Motor neuron (in vitro differentiated cells): ENCODE results near the gene DEFB116. TPM values are rescaled to one million over a fixed set of nuclear protein-coding genes. Genes with fewer than 3 reads are reported as not detected.
"Not testable (repeated sequence)": the region's sequence is repeated elsewhere in the genome, so short reads cannot be mapped to it uniquely, and the experiment has no call there.

Experiments used
- ATAC-seq, 8 experiments: fragments of 200-7000 bp; cut with Tn5 transposase; replicated peaks in 6 of 8; 2 replicates each; pipeline ENCODE4 v1.8.0; 2021; ENCODE audit warnings: mild to moderate bottlenecking in 8 of 8, moderate library complexity in 8 of 8
- H3K27ac ChIP-seq, 2 donors: fragments of 250-450 bp; sonication (Bioruptor Pico); 2 replicates each; pipeline ENCODE4 v1.9.0; 2021; ENCODE audit warnings: antibody characterized with exemption in 2 of 2, mild to moderate bottlenecking in 2 of 2, moderate library complexity in 1 of 2
- H3K4me1 ChIP-seq, 2 donors: fragments of 250-450 bp; sonication (Bioruptor Pico); replicated peaks in 1 of 2; 2 replicates each; pipeline ENCODE4 v1.6.1; 2021; ENCODE audit warnings: antibody characterized with exemption in 2 of 2, mild to moderate bottlenecking in 2 of 2, moderate library complexity in 1 of 2
- H3K4me3 ChIP-seq, 5 donors: fragments of 250-450 bp; sonication (Bioruptor Pico); 2 replicates each; pipeline ENCODE4 v1.9.0; 2021; ENCODE audit warnings: antibody characterized with exemption in 5 of 5, mild to moderate bottlenecking in 5 of 5, moderate library complexity in 4 of 5
- WGBS, 10 experiments: fragments of 450-650 bp; shearing (Covaris generic); methylation state at CpG; one replicate each; pipeline ENCODE4 v1.0.0; 2022; 5-methylcytosine and 5-hydroxymethylcytosine counted together
- in situ Hi-C, 9 experiments: fragments of 400-800 bp; cut with MboI; loops; one replicate each; pipeline ENCODE4 v1.15.0; 2021; ENCODE audit warnings: low sequenced_read_pairs in 9 of 9, low pct_unique_long_range_greater_than_20kb in 2 of 9; ENCODE audit not compliant: unreplicated experiment in 9 of 9
- total RNA-seq, 8 experiments: library from RNA; unstranded; fragments of 300-600 nt; gene quantifications; 2 replicates each; pipeline versions ENCODE4 v1.2.3 to v1.2.4, GENCODE V29; 2022

DEFB116 gene
- total RNA-seq: not detected

GRCh38 chr20:31308535-31309162, at the start of gene DEFB116:
DEFB116 (minus strand) TSS chr20:31308585; CDS start chr20:31308585, 0 bp downstream.
- Histone ChIP-seq H3K4me3 (no peak within 1 kb of the TSS), H3K27ac (no peak within 1 kb of the TSS), H3K4me1 (no peaks in the 10 kb centered on the region)
- ATAC-seq: no peak
- WGBS, 10 experiments: 0 to 67% (median 28%) methylated on average over 1 to 8 of the region's 8 CpGs
- in situ Hi-C loops: no loop called here

GRCh38 chr20:31355981-31356380, 47.6 kb upstream of the DEFB116 start:
- Histone ChIP-seq H3K4me3 (no peak overlapping the region), H3K4me1 (no peaks in the 10 kb centered on the region), H3K27ac (no peak overlapping the region)
- in situ Hi-C loops: no loop called here
- no peak for ATAC-seq
- 0 to 57% (median 8%) methylated on average over 1 of the region's 1 CpG; no CpG with 5 or more reads in 2 of the 10 experiments for WGBS, 10 experiments

GRCh38 chr20:31341470-31341869, 33.1 kb upstream of the DEFB116 start:
- H3K4me3 ChIP-seq: no peak overlapping the region
- in situ Hi-C loops: no loop called here
- no peaks in the 10 kb centered on the region for H3K4me1 ChIP-seq
- ATAC-seq: no peak
- no peak overlapping the region for H3K27ac ChIP-seq

GRCh38 chr20:31330893-31331292, 22.5 kb upstream of the DEFB116 start:
- no peak overlapping the region for H3K27ac ChIP-seq
- H3K4me1 ChIP-seq: no peaks in the 10 kb centered on the region
- H3K4me3 ChIP-seq: no peak overlapping the region
- in situ Hi-C loops: no loop called here
- no peak for ATAC-seq

- H3K4me3 ChIP-seq: no peak overlapping the region
- ATAC-seq: no peak
Measured at GRCh38 chr20:31322504-31322903, 14.1 kb upstream of the DEFB116 start.

GRCh38 chr20:31284964-31285363, 23.4 kb downstream of the DEFB116 start:
- in situ Hi-C loops: loop anchor here in 1 of 9 experiments (25.0 kb wide), 1 partner anchor 102 kb away; the partner anchor contains the start of gene DEFB119
- H3K4me1 ChIP-seq, H3K4me3 ChIP-seq, ATAC-seq, H3K27ac ChIP-seq: not testable (repeated sequence)
- 0 to 67% (median 19%) methylated on average over 1 to 7 of the region's 7 CpGs; no CpG with 5 or more reads in 2 of the 10 experiments for WGBS, 10 experiments

More at GRCh38 chr20:31322504-31322903, 14.1 kb upstream of the DEFB116 start:
- no peak overlapping the region for H3K27ac ChIP-seq
- 0 to 18% (median 0%) methylated on average over 1 to 3 of the region's 3 CpGs; no CpG with 5 or more reads in 4 of the 10 experiments for WGBS, 10 experiments
- in situ Hi-C loops: no loop called here
- no peaks in the 10 kb centered on the region for H3K4me1 ChIP-seq

- Histone ChIP-seq H3K27ac (no peak overlapping the region), H3K4me1 (no peaks in the 10 kb centered on the region), H3K4me3 (no peak overlapping the region)
- in situ Hi-C loops: loop anchor here in 1 of 9 experiments (25.0 kb wide), 1 partner anchor 109 kb away; the partner anchor contains the start of gene DEFB119
- no peak for ATAC-seq
- 0 to 67% methylated on average over 1 of the region's 1 CpG; no CpG with 5 or more reads in 8 of the 10 experiments for WGBS, 10 experiments
Measured at GRCh38 chr20:31278178-31278577, 30.2 kb downstream of the DEFB116 start.

- Histone ChIP-seq H3K27ac (no peak overlapping the region), H3K4me3 (no peak overlapping the region), H3K4me1 (no peaks in the 10 kb centered on the region)
- 57 to 79% (median 66%) methylated on average over 1 to 6 of the region's 20 CpGs; no CpG with 5 or more reads in 6 of the 10 experiments for WGBS, 10 experiments
- ATAC-seq: no peak
- in situ Hi-C loops: no loop called here
Measured at GRCh38 chr20:31274441-31274840, 33.9 kb downstream of the DEFB116 start.

GRCh38 chr20:31260326-31260932, 48.0 kb downstream of the DEFB116 start:
- Histone ChIP-seq H3K27ac (no peak overlapping the region), H3K4me3 (no peak overlapping the region), H3K4me1 (no peaks in the 10 kb centered on the region)
- in situ Hi-C loops: no loop called here
- peak in 3 of 8 experiments; percentile 30 to 65 (median 41) for ATAC-seq
- 0 to 64% (median 34%) methylated on average over 1 to 6 of the region's 6 CpGs; no CpG with 5 or more reads in 2 of the 10 experiments for WGBS, 10 experiments

- H3K27ac ChIP-seq: no peak within 1 kb of the TSS
- WGBS, 10 experiments: 0 to 100% (median 25%) methylated on average over 1 to 2 of the region's 2 CpGs; no CpG with 5 or more reads in 6 of the 10 experiments
- in situ Hi-C loops: no loop called here
- H3K4me3 ChIP-seq: no peak within 1 kb of the TSS
- ATAC-seq: no peak
- H3K4me1 ChIP-seq: no peaks in the 10 kb centered on the region
Measured at GRCh38 chr20:31257364-31257763, 51.0 kb downstream of the DEFB116 start, which contains the start of gene DEFB115. DEFB115 (plus strand) TSS chr20:31257664; CDS start chr20:31257664, 0 bp downstream.

- Histone ChIP-seq H3K4me3 (no peak overlapping the region), H3K4me1 (no peaks in the 10 kb centered on the region), H3K27ac (no peak overlapping the region)
- WGBS, 10 experiments: 0 to 19% (median 3%) methylated on average over 1 to 3 of the region's 3 CpGs; no CpG with 5 or more reads in 2 of the 10 experiments
- ATAC-seq: no peak
- in situ Hi-C loops: no loop called here
Measured at GRCh38 chr20:31256959-31257358, 51.4 kb downstream of the DEFB116 start.
